Activated T-helper 1 cell treated with anti-CD3 and anti-CD28 coated beads, Interleukin-2, amount 50 U/mL, for 16 hours (primary cell): Measurements from ENCODE around the gene CLIC1.

ENCODE experiments used
- DNase-seq, 2 donors: peaks; one replicate each; pipeline ENCODE4 v3.0.0-alpha.2; 2020; ENCODE audit warnings: low read depth in 1 of 2, low spot score in 1 of 2

Gene CLIC1

DNA sequence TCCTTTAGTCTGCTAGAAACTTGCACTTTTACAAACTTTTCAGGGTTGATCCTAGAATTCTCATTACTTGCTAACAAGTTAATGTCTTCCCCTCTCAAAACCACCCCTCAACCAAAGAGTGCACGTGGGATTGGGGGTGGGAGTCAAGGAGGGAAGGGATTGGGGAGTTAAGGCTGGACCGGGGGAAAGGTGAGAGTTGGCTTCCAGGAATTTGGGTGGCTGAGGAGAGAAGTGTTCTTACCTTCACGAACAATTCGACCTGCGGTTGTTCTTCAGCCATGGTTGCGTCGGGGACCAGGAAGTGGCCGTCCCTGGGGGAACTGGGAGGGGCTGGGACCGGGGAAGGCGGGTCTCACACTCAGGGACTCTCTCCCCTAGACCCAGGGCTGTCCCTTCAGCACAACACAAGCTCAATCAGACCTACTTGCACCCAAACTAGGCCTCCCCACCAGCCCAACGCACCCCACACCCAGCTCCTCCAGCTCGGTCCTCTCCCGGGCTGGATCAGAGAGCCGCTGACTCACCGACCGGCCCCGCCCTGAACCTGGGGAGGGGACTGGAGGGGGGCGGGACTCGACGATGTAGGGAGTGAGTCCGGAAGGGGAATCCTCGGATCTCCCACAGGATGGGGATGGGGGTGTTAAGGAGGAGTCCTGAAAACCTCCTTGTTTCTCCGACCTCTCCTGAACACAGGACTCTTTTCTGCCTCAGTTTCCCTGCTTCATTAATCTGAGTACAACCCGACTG, at the start of gene CLIC1:
Gene CLIC1, minus strand, starts transcription at position 510 of the 747 bp plus-strand sequence. Its CDS starts 230 bp downstream, at position 280.
- peak; percentile 40 to 59 for DNase-seq

DNA sequence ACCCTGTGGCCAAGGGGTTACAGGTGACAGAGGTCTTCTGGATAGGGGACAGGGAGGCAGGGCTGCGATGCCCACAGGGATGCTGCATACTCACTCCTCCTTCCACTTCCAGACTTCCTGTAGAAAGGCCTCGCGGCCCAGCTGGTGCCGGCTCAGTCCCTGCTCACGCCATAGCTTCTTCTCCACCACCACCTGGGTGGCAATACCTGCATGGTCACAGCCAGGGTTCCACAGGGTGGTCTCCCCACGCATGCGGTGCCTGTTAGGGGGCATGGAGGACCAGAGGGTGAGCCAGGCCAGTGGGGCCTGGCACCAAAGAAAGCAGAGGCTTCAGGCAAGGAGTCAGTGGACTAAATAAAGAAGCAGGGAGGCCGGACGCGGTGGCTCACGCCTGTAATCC, 49.1 kb upstream of the CLIC1 start:
- DNase-seq = no peak

DNA sequence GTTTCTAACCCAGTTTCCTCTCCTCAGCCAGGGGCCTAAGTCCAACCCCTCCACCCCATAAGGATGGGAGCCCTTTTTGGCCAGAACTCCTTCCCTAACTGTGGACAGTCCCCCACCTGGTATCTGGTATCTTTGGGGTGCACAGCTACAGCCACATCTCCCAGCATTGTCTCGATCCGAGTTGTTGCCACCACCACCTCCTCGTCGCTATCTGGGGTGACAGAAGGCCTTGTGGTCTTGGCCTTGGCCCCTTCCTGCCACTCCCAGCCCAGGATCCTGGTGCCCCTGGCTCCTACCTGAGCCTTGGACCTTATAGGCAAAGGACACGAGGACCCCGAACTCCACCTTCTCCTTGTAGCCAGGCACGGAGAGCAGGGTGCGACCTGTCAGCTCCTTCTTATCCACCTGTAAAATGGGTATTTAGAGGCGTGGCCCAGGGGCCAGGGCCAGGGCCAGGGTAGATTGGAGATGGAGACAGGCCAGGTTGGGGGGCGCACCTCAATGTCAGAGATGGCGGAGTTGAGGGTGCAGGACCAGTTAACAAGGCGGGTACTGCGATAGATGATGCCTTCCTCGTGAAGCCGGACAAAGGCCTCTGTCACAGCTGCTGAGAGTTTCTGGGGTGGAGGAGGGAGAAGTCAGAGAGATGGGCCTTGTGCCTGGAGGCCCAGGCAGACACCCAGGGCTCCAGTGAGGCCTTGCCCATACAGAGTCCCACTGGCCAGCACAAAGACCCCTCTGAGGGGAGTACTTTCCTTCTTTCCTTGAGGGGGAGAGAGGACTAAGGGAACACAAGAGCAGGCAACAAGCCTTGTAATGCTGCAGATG, 48.0 kb upstream of the CLIC1 start:
- DNase-seq = no peak

DNA sequence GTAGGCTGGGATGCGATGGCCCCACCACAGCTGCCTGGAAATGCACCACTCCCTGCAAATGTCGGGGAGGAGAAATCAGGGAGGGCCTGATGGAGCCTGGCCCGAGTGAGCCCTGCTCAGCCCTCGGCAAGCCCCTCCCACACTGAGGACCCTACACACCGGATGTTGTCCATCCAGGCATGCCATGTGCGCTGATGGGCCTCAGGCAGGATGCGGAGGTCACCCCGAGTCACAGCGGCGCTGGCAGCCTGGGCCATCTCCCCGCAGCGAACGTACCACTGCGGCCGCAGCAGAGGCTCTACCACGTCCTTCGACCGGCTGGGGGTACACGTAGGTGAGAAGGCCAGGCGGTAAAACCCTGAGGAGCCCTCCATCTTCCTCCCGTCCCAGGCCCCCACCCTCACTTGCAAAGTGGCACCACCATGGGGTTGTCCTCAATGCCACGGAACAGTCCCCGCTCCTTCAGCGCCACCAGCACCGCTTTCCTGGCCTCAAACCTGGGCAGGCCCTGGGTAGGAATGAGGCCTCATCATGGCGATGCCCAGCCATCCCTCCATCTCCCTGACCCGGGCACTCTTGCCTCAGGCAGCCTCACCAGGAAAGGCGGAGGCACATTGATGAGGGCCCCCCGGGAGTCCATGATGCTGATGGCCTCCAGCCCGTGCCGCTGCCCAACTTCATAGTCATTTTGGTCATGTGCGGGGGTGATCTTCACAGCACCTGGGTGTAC, 46.0 kb upstream of the CLIC1 start:
- DNase-seq = no peak

DNA sequence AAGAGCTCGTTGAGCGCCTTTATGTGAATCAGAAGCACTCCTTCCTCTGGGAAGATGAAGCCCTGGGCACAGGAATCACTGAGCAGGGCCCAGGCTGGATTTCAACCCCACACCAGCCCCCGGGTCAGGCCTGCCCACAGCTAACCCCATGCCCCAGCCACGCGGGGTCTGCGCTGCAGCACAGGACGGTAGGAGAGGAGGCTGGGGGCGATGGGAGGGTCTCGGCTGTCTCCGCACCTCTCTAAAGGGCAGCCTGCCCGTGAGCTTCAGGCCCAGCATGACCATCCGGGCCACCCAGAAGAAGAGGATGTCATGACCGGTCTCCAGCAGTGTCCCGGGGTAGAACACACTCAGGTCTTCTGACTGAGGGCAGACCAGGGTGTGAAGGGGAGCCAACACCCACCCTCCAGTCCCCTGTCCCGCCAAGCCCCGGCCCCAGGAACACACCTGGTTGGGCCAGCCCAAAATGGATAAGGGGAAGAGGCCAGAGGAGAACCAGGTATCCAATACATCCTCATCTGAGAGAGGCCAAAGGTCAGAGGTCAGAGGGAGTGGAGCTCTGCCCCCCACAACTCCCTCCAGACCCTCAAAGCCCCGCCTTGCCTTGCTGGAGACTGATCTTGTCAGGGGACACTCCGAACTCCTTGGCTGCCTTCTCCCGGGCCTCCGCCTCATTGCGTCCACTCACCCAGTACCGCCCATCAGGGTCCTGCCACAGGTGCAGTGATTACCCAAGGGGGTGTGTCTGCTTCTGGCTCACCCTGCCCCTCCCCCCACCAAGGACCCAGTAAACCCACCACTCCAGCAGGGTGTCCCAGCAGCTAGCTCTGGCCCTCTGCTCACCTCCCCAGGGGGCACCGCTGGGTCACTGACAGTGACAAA, 45.2 kb upstream of the CLIC1 start:
- no peak for DNase-seq

DNA sequence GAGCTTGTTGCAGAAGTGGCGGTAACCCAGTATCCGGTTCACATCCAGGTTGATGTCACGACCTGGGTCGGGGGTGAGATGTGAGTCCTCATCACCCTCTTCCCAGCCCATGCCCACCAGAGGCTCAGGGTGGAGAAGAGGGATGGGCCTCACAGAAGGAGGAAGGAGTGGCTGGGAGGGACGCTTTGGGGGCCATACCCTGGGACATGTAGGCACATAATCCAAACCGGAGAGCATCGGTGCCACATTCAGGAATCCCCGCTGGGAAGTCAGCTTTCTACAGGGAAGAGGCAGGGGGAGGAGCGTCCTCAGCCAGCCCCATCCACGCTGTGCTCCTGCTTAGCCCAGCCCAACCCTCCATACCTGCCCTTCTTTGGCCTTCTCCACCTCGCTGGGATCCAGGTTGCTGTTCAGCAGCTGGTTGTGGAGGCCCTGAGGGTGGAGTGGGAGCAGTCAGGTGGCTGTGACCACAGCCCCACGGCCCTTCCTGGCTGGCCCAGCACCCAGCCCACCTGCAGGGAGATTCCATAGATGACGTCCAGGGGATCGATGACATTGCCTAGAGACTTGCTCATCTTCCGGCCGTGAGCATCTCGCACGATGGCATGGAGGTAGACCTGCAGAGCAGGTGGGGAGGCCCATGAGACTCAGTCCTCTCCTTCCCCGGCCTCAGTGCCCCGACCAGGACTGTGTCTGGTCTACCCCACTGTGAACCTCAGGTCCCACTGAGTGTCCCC, 44.3 kb upstream of the CLIC1 start:
- DNase-seq = no peak

DNA sequence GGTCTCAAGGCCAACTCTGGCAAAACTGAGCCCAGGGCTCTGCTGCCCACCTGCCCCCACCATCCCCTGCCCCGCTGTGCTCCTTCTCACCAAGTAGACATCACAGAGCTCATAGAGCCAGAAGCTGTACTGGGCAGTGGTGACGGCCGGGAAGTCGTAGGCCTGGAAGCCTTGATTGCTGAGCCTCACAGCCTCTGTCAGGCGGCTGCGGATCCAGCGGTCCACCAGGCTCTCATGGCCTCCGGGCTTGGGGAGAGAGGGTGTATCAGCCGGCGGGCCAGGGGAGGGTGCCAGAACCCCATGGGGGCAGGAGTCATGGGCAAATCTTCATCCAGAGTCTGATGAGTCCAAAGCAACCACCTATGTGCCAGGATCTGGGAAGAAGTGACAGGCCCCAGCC, 43.6 kb upstream of the CLIC1 start:
- DNase-seq = no peak

DNA sequence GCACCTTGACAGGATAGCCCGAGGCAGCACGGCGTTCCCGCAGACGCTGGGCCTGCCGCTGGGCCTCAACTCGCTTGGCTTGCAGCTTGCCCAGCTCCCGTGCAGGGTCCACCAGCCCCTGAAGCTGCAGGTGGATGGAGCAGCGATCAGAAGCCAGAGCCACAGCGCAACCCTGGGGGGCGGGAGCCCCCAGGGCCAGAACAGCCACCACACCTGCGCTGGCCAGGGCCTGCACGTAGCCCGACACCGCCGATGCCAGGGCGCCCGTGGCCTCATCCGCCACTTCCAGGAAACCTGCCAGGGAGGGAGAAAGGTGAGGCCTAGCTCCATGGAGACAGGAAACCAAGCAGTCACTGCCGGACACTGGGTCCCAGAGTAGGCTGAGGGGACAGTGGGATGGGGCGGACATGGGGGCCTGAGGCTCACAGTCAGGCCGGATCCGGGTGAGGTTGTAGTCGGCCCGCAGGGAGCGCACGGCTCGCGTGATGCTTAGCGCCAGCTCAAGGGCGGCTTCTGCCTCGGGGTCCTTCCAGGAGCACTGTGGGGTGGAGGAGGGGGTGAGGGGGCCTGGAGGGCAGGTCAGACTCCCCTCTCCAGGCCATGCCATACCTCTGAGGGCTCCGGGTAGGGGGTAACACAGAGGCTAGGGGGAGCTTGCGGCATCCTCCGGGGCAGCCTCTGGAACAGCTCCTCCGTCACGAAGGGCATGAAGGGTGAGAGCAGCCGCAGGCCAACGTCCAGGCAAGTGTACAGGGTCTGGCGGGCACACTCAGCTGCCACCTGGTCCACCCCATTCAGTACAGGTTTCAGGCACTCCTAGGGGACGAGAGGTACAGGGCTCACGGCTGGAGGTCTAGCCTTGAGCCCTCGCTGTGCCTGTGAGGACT, 42.9 kb upstream of the CLIC1 start:
- no peak for DNase-seq

DNA sequence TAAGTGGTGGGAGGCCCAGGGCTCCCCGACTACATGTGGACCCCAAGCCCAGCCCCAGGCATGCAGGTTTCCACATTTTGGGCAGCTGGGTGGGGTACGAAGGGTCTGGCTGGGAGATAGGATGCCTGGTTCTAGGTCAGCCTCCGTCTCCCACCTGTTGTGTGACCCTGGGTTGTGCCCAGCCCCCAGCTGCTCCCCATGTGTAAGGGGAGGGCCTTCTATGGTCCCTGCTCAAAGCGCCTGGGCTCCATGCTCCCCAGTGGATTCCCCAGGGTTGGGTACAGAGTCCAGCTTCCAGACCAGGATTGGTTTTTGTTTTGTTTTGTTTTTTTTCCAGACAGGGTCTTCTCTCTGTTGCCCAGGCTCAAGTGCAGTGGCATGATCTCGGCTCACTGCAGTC, 41.9 kb upstream of the CLIC1 start:
- no peak for DNase-seq

DNA sequence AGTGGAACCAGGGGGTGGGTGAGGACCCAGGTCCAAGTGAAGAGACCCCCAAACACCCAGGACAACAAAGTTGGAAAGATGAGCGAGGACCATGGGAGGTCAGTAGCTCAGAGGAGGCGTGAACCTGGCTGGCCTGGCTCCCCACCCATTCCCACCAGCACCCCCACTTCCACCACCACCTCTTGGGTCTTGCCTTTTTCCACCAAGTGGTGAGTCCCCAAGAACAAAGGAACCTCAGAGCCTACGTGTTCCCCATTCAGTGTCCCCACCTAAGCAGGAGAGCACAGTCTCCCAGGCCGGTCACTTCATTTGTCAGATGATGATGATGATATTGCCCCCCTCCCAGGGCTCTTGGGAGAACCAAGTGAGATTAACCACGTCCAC, 41.3 kb upstream of the CLIC1 start:
- no peak for DNase-seq

DNA sequence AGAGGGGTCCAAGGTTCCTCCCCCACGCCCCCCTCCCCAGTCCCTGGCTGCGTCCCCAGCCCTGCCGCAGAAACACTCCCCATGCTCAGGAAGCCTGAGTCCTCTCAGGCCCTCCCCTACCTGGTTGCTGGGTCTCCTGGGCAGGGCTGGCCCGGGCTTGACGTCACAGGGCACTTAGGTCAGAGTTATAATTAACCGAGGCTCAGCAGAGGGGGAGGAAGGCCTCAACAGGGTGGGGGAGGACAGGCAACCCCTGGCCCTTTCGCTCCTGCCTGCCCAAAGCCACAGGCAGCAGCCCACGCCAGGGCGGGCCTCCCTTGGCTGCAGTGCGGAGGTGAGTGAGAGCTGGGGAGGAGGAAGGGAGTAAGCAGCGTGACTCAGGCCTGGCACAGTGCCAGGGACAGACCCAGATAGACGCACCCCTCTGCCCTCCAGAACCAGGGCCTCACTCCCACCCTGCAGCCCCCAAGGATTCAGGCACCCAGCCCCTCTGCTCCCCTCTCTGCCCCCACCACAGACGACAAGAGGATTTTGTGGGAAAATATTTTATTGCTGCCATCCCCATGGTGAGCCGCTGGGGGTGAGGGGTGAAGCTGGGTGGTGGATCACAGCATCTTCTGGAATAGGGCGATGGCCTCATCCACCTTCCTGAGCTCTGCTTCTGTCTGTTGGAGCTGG, 40.8 kb upstream of the CLIC1 start, which contains the start of gene VWA7:
Gene VWA7, minus strand, starts transcription at position 340 of the 678 bp plus-strand sequence. CDS start 549 bp downstream, outside the sequence.
- peak; percentile 25 to 61 for DNase-seq

DNA sequence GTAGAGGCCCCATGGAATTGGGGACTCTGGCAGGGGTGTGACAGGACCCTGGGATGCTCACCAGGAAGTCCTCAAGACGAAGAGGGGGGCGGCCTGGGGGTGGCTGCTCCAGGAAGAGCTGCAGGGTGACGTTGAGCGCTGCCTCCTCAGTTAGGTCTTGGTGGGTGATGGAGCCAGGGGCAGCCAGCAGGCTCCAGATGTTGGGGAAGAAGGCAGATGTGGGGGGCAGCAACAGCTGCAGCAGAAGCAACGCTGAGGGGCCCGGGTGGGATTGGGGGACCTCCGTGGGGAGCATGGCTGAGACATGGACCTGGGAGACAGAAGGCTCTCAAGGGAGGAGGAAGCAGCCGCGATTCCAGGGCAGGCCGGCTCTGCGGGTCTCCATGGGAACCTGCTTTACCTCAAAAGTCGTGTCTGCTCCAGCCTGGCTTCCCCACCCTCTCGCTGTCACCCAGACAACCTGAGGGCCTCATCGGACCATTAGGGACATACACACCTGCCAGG, 40.2 kb upstream of the CLIC1 start:
- DNase-seq = no peak

DNA sequence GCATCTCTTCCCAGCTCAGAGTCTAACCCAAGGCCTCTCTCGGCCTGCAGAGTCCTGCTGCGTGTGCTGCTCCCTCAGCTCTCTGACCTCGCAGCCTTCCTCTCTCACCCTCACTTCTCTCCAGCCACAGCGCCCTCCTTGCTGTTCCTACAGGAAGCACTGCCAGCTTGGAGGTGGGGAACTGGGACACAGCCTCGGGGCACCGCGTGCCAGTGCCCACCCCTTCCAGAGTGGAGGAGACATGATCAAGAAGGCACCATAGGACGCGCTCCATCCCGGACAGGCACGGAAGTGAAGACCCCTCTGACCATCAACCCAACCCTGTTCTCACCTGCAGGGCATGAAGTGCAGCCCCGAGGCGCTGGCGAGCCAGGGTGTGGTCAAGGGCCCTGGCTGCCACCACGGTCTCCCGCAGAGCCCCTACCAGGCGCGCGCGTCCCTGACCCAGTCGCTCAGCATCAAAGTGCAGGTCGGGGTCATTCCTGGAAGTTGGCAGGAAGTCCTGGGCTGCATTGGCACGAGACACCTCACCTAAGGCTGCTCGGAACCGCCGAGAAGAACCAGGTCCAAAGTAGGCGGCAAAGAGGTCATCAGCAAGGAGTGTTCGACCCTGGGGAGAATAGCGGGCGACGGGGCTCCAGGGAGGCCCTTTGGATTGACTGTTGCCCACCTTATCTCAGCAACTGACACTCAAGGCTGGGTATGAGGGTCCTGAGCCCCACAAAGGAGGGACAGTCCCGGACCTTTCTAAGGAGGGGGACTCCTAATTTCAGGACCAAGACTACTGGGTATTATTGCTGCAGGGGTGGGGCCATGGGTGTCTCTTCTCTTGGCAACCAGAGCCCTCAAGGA, 39.5 kb upstream of the CLIC1 start:
- DNase-seq = no peak

DNA sequence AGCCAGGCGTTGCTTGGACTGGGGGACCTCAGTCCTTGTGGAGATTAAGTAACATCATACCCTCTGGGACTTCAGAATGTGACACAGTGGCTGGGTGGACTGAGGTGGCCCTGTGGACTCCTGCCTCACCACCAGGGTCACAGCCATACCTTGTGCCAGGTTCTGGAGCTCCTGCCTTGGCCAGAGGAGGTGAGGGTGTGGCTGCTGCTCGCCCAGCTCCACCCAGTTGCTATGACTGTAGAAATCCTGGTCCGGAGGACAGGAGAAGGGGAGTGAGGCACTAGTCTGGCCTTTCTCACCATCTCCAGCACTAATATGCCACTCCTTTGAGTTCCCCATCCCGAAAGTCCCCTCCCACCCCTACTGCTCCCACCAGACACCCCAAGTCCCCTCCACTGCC, 38.9 kb upstream of the CLIC1 start:
- no peak for DNase-seq

DNA sequence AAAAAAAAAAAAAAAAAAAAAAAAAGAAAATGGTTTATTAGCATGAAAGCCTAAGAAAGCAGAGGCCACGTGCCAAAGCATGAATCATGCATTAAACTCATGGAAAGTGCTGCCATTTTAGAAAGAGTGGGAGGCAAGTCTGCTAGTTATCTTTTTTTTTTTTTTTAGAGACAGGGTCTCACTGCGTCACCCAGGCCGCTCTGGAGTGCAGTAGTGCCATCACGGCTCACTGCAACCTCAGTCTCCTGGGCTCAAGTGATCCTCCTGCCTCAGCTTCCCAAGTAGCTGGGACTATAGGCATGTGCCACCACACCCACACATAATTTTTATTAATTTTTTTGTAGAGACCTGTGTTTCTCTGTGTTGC, 35.6 kb upstream of the CLIC1 start:
- no peak for DNase-seq

DNA sequence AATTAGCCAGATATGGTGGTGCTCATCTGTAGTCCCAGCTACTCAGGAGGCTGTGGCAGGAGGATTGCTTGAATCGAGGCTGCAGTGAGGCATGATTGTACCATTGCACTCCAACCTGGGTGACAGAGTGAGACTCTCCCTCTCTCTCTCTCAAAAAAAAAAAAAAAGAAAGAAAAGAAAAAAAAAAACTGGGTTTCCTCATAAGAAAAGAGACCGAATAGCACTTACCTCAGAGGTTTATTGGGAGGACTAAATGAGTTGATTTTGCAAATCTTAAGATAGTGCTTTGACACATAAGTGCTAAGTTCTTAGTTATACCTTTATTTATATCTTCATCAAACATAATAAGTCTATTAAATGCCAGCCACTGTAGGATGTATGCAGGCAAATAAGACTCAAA, 34.5 kb upstream of the CLIC1 start:
- no peak for DNase-seq

DNA sequence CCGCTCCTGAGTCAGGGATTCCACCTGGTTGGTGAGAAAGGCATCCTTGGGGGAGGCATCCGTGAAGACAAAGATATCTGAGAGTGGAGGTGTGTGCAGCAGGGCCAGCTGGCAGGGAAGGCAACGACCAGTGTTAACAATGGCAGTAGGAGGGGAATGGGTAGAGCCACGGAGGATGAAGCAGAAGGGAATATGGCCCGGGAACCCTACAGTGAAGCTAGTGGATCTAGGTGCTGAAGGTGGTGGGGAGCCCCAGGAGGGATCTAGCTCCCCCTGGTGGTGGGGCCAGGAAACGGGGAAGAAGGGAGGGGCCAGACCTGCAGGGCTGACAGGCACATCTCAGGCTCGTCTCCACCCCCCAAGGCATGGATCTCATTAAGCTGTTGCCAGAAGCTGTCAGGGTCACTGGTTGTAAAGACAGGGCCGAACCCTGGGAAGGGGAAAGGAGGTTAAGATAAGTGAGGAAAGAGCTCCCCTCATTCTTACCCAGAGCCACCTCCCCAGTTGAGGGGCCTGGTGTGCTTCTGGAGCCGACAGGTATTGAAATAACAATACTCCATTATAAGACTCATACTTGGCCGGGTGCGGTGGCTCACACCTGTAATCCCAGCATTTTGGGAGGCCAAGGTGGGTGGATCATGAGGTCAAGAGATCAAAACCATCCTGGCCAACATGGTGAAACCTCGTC, 33.5 kb upstream of the CLIC1 start:
- peak; percentile 62 to 64 for DNase-seq
